ENCODE data around the gene IAH1. TPM values are rescaled to one million over a fixed set of nuclear protein-coding genes. Genes with fewer than 3 reads are reported as not detected.

Gene IAH1
- total and polyA plus RNA-seq, 10 of the 15 experiments (the other 5 are each of a cell fraction or from before 2014, with no cell fraction given): 57.4 to 125 (median 75.8) TPM

DNA sequence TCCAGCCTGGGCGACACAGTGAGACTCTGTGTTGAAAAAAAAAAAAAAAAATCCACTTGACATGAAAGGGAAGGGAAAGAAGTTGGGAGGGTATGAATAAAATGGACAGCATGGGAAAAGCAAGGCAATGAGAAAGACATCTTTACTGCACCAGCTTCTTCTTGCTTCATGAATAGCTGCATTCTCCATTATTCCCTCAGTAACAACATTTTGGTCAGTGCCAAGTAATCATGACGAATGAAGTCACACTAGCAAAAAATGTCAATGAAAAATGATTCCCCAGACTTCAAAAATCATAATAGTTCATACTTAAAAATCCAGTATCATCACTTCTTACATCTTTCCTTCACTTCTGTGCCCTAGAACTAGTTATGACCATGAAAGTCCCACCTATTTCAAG lies 50.9 kb downstream of the IAH1 start:
- no TSS peak for BruUV-seq (replicated peaks)
- H3K4me1 ChIP-seq (ENCODE audit: control insufficient read depth, insufficient read depth, low read length): no peaks in the 10 kb centered on the region
- H3K9ac ChIP-seq (ENCODE audit: control insufficient read depth, insufficient read depth, low read length): no peak overlapping the region
- in situ Hi-C loops (cut with MboI) (no loop called here), intact Hi-C loops (cut with micrococcal nuclease; ENCODE audit: unreplicated experiment) (no loop called here)
- H3K79me2 ChIP-seq (ENCODE audit: control insufficient read depth, insufficient read depth, low read length): no peaks in the 10 kb centered on the region
- DNase-seq (ENCODE audit: low read depth, low spot score) (no peak), FAIRE-seq (no peak), ATAC-seq (no peak)
- no peaks in the 10 kb centered on the region for H3K9me3 ChIP-seq (replicated peaks; ENCODE audit: control insufficient read depth, insufficient read depth, low read length)
- H3K27me3 ChIP-seq (replicated peaks in 1 of 2; ENCODE audit: control insufficient read depth in 2 of 2, insufficient read depth in 2 of 2, low read length in 1 of 2): no peaks in the 10 kb centered on the region
- no peak overlapping the region for H2AFZ ChIP-seq (ENCODE audit: control insufficient read depth, low read depth, low read length)
- CTCF ChIA-PET: interaction anchor here (0.6 kb wide), 1 partner anchor 178 kb away, joined by 3 read pairs; no protein-coding TSS in a partner anchor
- no peaks in the 10 kb centered on the region for H4K20me1 ChIP-seq (ENCODE audit: control insufficient read depth, insufficient read depth)
- no peak overlapping the region for H3K27ac ChIP-seq (ENCODE audit: control insufficient read depth, insufficient read depth)
- no peak overlapping the region for H3K4me3 ChIP-seq
- POLR2A ChIA-PET: interaction anchor here (0.9 to 1.6 kb wide), 2 partner anchors 30 to 43 kb away, joined by 5 to 6 read pairs; partner anchors contain the start of gene ADAM17
- H3K4me2 ChIP-seq (ENCODE audit: control insufficient read depth, insufficient read depth): no peak overlapping the region
- WGBS (ENCODE audit: insufficient coverage, insufficient replicate concordance, low lambda C conversion rate, missing lambda C conversion rate): 100% methylated on average over 1 of the region's 2 CpGs
- TF ChIP-seq EGR1 (IDR thresholded peaks at IDR 0.05; ENCODE audit: borderline replicate concordance in 1 of 2, low read depth in 2 of 2, low read length in 2 of 2) (no peak), CHD4 (IDR thresholded peaks at IDR 0.05) (no peak), DPF2 (IDR thresholded peaks at IDR 0.05) (no peak), ZNF24 (IDR thresholded peaks at IDR 0.05) (no peak), ZNF207 (IDR thresholded peaks at IDR 0.05; ENCODE audit: borderline replicate concordance) (no peak)
- TF ChIP-seq, protein P1, sequence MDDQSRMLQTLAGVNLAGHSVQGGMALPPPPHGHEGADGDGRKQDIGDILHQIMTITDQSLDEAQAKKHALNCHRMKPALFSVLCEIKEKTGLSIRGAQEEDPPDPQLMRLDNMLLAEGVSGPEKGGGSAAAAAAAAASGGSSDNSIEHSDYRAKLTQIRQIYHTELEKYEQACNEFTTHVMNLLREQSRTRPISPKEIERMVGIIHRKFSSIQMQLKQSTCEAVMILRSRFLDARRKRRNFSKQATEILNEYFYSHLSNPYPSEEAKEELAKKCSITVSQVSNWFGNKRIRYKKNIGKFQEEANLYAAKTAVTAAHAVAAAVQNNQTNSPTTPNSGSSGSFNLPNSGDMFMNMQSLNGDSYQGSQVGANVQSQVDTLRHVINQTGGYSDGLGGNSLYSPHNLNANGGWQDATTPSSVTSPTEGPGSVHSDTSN (IDR thresholded peaks at IDR 0.05; ENCODE audit: insufficient replicate concordance, low read depth, low read length): no peak
- RAD21 ChIA-PET (ENCODE audit: unreplicated experiment): no interaction called here
- SMC1A ChIA-PET (ENCODE audit: uncharacterized antibody, unreplicated experiment): interaction anchor here (0.7 to 1.4 kb wide), 4 partner anchors 10 to 25 kb away, joined by 3 read pairs; no protein-coding TSS in a partner anchor
- H3K36me3 ChIP-seq (ENCODE audit: control insufficient read depth in 2 of 2, insufficient read depth in 2 of 2, low read length in 1 of 2): peaks cover 5% of the 10 kb centered on the region in 2 experiments

All from GM12878 (cell line).